Spleen (tissue), 11 donors: ENCODE data around the gene GATA6. TPM values are rescaled to one million over a fixed set of nuclear protein-coding genes. Genes with fewer than 3 reads are reported as not detected.

Source experiments
- DNase-seq: peaks from one replicate; pipeline ENCODE4 v3.0.0-alpha.2; 2020
- H3K27ac ChIP-seq, 8 donors: fragments of 200-600 bp; sonication (generic) in 7 of 8; 1 replicate in 4 of 8; 2 replicates in 4 of 8; pipeline versions ENCODE4 v1.5.0 to v1.8.0; 2016 to 2021; ENCODE audit warnings: inconsistent platforms in 4 of 8, mild to moderate bottlenecking in 4 of 8, moderate library complexity in 1 of 8
- H3K27me3 ChIP-seq, 7 donors: fragments of 200-600 bp; sonication (generic) in 6 of 7; replicated peaks in 1 of 7; 1 replicate in 4 of 7; 2 replicates in 3 of 7; pipeline versions ENCODE4 v1.5.0 to v1.8.0; 2016 to 2021; ENCODE audit warnings: inconsistent platforms in 3 of 7, mild to moderate bottlenecking in 1 of 7
- H3K36me3 ChIP-seq, 6 donors: fragments of 200-600 bp; sonication (generic) in 5 of 6; 1 replicate in 4 of 6; 2 replicates in 2 of 6; pipeline versions ENCODE4 v1.5.0 to v1.8.0; 2016 to 2021; ENCODE audit warnings: inconsistent platforms in 2 of 6
- H3K4me1 ChIP-seq, 6 donors: fragments of 200-600 bp; sonication (generic) in 5 of 6; 1 replicate in 3 of 6; 2 replicates in 3 of 6; pipeline versions ENCODE4 v1.5.0 to v1.8.0; 2016 to 2021; ENCODE audit warnings: inconsistent platforms in 3 of 6
- H3K4me3 ChIP-seq, 8 donors: fragments of 200-600 bp; sonication (generic) in 7 of 8; 1 replicate in 4 of 8; 2 replicates in 4 of 8; pipeline versions ENCODE4 v1.5.0 to v1.8.0; 2016 to 2021; ENCODE audit warnings: inconsistent platforms in 4 of 8, mild to moderate bottlenecking in 4 of 8, moderate library complexity in 2 of 8
- H3K9me3 ChIP-seq, 8 donors: fragments of 200-600 bp; sonication (generic) in 7 of 8; 1 replicate in 4 of 8; 2 replicates in 4 of 8; pipeline versions ENCODE4 v1.5.0 to v1.8.0; 2016 to 2021; ENCODE audit warnings: inconsistent platforms in 4 of 8
- POLR2A ChIP-seq, 3 donors: fragments of 450-650 bp; IDR thresholded peaks; one replicate each; pipeline ENCODE4 v1.5.1; 2017; ENCODE audit warnings: antibody characterized with exemption in 3 of 3, mild to moderate bottlenecking in 1 of 3
- POLR2AphosphoS5 ChIP-seq, 3 donors: sonication (generic); formaldehyde crosslinking; IDR thresholded peaks; one replicate each; pipeline ENCODE4 v1.5.1; 2017; ENCODE audit warnings: antibody characterized with exemption in 3 of 3
- WGBS, 5 donors: extraction: QIAGEN DNeasy Blood & Tissue Kit in 3 of 5; methylation state at CpG; one replicate each; pipeline versions ENCODE4 v1.1.5 to v1.1.7; 2013 to 2018; 5-methylcytosine and 5-hydroxymethylcytosine counted together
- intact Hi-C: fragments of 100-400 bp; cut with DNase I; formaldehyde crosslinking; loops from one replicate; pipeline ENCODE4 v1.15.0; 2023; ENCODE audit warnings: low total_unique reads
- polyA plus RNA-seq, 3 donors: library from polyadenylated mRNA; stranded (reverse); fragments of 200-250 nt; gene quantifications; one replicate each; pipeline ENCODE4 v1.2.1, GENCODE V29; 2013
- total RNA-seq, 7 donors: library from RNA; depleted of rRNA in 3 of 7; stranded (reverse); fragments of >200 nt in 3 of 7; fragmentation: NEBNext Ultra II Directional in 4 of 7; extraction: Animal tissue kit (Norgen Biotek cat#: 25700) in 4 of 7; gene quantifications; one replicate each; pipeline versions ENCODE4 v1.1.0 to v1.2.1, GENCODE V29; 2016 to 2021
- TF ChIP-seq, protein P1 (sequence below), 11 experiments: fragments of 200-600 bp in 7 of 11; fragments of 450-650 bp in 4 of 11; sonication (generic) in 4 of 11; IDR thresholded peaks in 8 of 11; conservative IDR thresholded peaks in 3 of 11; 1 replicate in 7 of 11; 2 replicates in 4 of 11; pipeline versions ENCODE4 v1.4.0 to v1.8.0; 2016 to 2021; ENCODE audit warnings: antibody characterized with exemption in 11 of 11, inconsistent platforms in 4 of 11, mild to moderate bottlenecking in 1 of 11
- donor health status: healthy with polysubstance abuse.
- donor health status: DM: no; HTN: no; CAD: no; lungs with moderate emphysema.
- donor health status: DM: no; HTN: no; CAD: no.
- donor health status: Bipolar disorder and iron deficiency.
- donor health status: healthy.
- donor health status: DM: no; HTN: no; CAD: no.
- donor health status: DM: yes; HTN: yes; CAD: no.

Gene GATA6
- total and polyA plus RNA-seq, 10 donors = 4.2 to 65.3 (median 34.8) TPM

- no peaks in the 10 kb centered on the region for H3K9me3 ChIP-seq
These were observed 25.7 kb upstream of the GATA6 start for GRCh38 chr18:22143347-22144340.

GRCh38 chr18:22145160-22145559 is 24.2 kb upstream of the GATA6 start:
- DNase-seq = no peak
- Histone ChIP-seq H3K27ac (no peak overlapping the region), H3K4me1 (no peaks in the 10 kb centered on the region), H3K4me3 (no peak overlapping the region), H3K9me3 (no peaks in the 10 kb centered on the region), H3K27me3 (peaks cover 0 to 5% (median 0%) of the 10 kb centered on the region in 7 donors), H3K36me3 (no peaks in the 10 kb centered on the region)
- intact Hi-C loops = no loop called here
- TF ChIP-seq POLR2A (IDR thresholded peaks at IDR 0.05) (no peak), POLR2AphosphoS5 (IDR thresholded peaks at IDR 0.05) (no peak)
- TF ChIP-seq, protein P1, sequence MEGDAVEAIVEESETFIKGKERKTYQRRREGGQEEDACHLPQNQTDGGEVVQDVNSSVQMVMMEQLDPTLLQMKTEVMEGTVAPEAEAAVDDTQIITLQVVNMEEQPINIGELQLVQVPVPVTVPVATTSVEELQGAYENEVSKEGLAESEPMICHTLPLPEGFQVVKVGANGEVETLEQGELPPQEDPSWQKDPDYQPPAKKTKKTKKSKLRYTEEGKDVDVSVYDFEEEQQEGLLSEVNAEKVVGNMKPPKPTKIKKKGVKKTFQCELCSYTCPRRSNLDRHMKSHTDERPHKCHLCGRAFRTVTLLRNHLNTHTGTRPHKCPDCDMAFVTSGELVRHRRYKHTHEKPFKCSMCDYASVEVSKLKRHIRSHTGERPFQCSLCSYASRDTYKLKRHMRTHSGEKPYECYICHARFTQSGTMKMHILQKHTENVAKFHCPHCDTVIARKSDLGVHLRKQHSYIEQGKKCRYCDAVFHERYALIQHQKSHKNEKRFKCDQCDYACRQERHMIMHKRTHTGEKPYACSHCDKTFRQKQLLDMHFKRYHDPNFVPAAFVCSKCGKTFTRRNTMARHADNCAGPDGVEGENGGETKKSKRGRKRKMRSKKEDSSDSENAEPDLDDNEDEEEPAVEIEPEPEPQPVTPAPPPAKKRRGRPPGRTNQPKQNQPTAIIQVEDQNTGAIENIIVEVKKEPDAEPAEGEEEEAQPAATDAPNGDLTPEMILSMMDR (IDR thresholded peaks at IDR 0.05 in 8 of 11, conservative IDR thresholded peaks at IDR 0.05 in 3 of 11) = no peak
- 86 to 94% (median 92%) methylated on average over 3 of the region's 3 CpGs for WGBS, 5 donors

More at GRCh38 chr18:22143347-22144340, 25.7 kb upstream of the GATA6 start:
- no peak for TF ChIP-seq POLR2AphosphoS5 (IDR thresholded peaks at IDR 0.05)
- no peak for TF ChIP-seq POLR2A (IDR thresholded peaks at IDR 0.05)
- Histone ChIP-seq H3K36me3 (no peaks in the 10 kb centered on the region), H3K4me1 (no peaks in the 10 kb centered on the region), H3K4me3 (no peak overlapping the region), H3K27ac (no peak overlapping the region), H3K27me3 (peaks cover 0 to under 1% (median 0%) of the 10 kb centered on the region in 7 donors)
- intact Hi-C loops = no loop called here
- no peak for DNase-seq
- WGBS, 5 donors = 79 to 92% (median 82%) methylated on average over 7 of the region's 7 CpGs

DNA sequence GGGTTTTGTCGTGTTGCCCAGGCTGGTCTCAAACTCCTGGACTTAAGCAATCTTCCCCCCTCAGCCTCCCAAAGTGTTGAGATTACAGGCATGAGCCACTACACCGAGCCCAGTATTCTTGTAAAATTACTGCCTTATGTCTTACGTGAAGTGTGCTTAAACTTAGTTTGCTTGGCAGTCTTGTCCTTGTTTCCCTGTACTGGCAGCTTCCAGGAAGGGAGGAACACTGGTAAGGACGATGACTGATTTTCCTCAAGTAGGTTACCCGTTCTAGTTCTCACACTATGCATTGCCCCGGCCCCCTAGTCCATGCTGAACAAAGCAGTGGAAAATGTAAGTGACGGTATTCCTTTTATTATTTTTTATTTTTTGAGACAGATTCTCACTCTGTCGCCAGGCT is 19.7 kb upstream of the GATA6 start:
- intact Hi-C loops = no loop called here
- peaks cover 0 to 26% (median 0%) of the 10 kb centered on the region in 7 donors for H3K27me3 ChIP-seq
- WGBS, 5 donors = 69 to 82% (median 75%) methylated on average over 8 of the region's 8 CpGs
- H3K9me3 ChIP-seq = no peaks in the 10 kb centered on the region
- no peak overlapping the region for H3K4me3 ChIP-seq
- no peaks in the 10 kb centered on the region for H3K36me3 ChIP-seq
- TF ChIP-seq, protein P1 (IDR thresholded peaks at IDR 0.05 in 8 of 11, conservative IDR thresholded peaks at IDR 0.05 in 3 of 11) = no peak
- TF ChIP-seq POLR2A (IDR thresholded peaks at IDR 0.05) (no peak), POLR2AphosphoS5 (IDR thresholded peaks at IDR 0.05) (no peak)
- no peak for DNase-seq
- H3K27ac ChIP-seq = no peak overlapping the region
- H3K4me1 ChIP-seq = no peaks in the 10 kb centered on the region

DNA sequence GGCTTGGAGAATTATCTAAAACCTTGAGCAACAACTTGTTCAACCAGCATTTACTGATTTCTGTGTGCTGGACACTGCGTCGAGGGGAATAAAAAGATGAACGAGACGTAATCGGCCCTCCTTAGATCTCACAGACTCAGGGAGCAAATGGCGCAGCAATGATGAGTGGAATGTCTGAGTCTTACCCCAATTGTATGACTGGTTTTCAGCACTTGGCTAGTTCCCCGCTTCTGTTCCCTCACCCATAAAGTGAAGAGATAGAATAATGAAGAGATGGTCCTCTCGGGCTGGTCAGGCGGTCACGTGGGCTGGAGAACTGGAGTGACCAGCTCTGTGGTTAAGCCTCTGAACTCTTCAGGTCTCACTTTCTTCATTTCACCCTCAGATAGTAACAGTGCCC is 17.3 kb upstream of the GATA6 start:
- intact Hi-C loops = no loop called here
- Histone ChIP-seq H3K27me3 (peaks cover 0 to 28% (median 0%) of the 10 kb centered on the region in 7 donors), H3K27ac (no peak overlapping the region), H3K4me1 (no peaks in the 10 kb centered on the region), H3K9me3 (no peaks in the 10 kb centered on the region), H3K4me3 (no peak overlapping the region), H3K36me3 (no peaks in the 10 kb centered on the region)
- TF ChIP-seq POLR2A (IDR thresholded peaks at IDR 0.05) (no peak), POLR2AphosphoS5 (IDR thresholded peaks at IDR 0.05) (no peak)
- TF ChIP-seq, protein P1 (IDR thresholded peaks at IDR 0.05 in 8 of 11, conservative IDR thresholded peaks at IDR 0.05 in 3 of 11) = no peak
- DNase-seq = no peak
- WGBS, 5 donors = 81 to 92% (median 85%) methylated on average over 10 of the region's 10 CpGs
